Endothelial cell of umbilical vein (primary cell): ENCODE data around the gene CCDC91. TPM values are rescaled to one million over a fixed set of nuclear protein-coding genes. Genes with fewer than 3 reads are reported as not detected.

Source experiments
- BruUV-seq: library from RNA; stranded (reverse); fragments of 400-500 nt; replicated peaks from 2 replicates; lab custom pipeline; 2021; lab: Mats Ljungman, UMichigan
- CTCF ChIA-PET: fragments of 300-600, 350-600 bp; sonication (Branson Sonifier 250); formaldehyde crosslinking; loops from one replicate; lab custom pipeline; 2021; ENCODE audit warnings: antibody characterized with exemption, inconsistent platforms; lab: Charles Lee
- POLR2A ChIA-PET: fragments of 300-600, 350-600 bp; sonication (Branson Sonifier 250); formaldehyde crosslinking; loops from one replicate; lab custom pipeline; 2021; ENCODE audit warnings: antibody characterized with exemption, inconsistent platforms; lab: Charles Lee
- DNase-seq: peaks from one replicate; pipeline ENCODE4 v3.0.0-alpha.2; 2011; ENCODE audit warnings: low read depth, low spot score
- FAIRE-seq: peaks from 2 replicates; lab custom pipeline; 2011; peaks lifted over from hg19 to GRCh38; lab: Jason Lieb, UNC
- H2AFZ ChIP-seq: 2 replicates; pipeline ENCODE4 v1.6.0; 2012; ENCODE audit warnings: low read depth, low read length, control low read depth, inconsistent platforms
- H3K27ac ChIP-seq: 2 replicates; pipeline ENCODE4 v1.5.1; 2011; ENCODE audit warnings: low read depth, mild to moderate bottlenecking, control low read depth, low read length, moderate library complexity; ENCODE audit not compliant: insufficient read depth
- H3K27me3 ChIP-seq, 2 experiments: 2 replicates each; pipeline versions ENCODE4 v1.6.0 to v1.6.1; 2011; ENCODE audit warnings: low read length in 2 of 2, mixed read lengths in 1 of 2; ENCODE audit not compliant: control insufficient read depth in 2 of 2, insufficient read depth in 2 of 2
- H3K36me3 ChIP-seq, 2 experiments: 2 replicates in 1 of 2; 3 replicates in 1 of 2; pipeline ENCODE4 v1.5.1; 2011; ENCODE audit warnings: low read length in 2 of 2, mild to moderate bottlenecking in 1 of 2, moderate library complexity in 1 of 2; ENCODE audit not compliant: control insufficient read depth in 2 of 2, insufficient read depth in 2 of 2; ENCODE audit errors: extremely low read depth in 1 of 2
- H3K4me1 ChIP-seq: 3 replicates; pipeline ENCODE4 v1.5.1; 2011; ENCODE audit warnings: mild to moderate bottlenecking, low read length; ENCODE audit not compliant: control insufficient read depth, insufficient read depth; ENCODE audit errors: extremely low read depth
- H3K4me2 ChIP-seq: 2 replicates; pipeline ENCODE4 v1.6.1; 2011; ENCODE audit warnings: low read length, control low read depth, mixed read lengths; ENCODE audit not compliant: insufficient read depth
- H3K4me3 ChIP-seq, 3 experiments: fragments of 200-600 bp in 1 of 3; sonication (generic), shearing (Covaris generic) in 1 of 3; replicated peaks in 1 of 3; 2 replicates each; pipeline ENCODE4 v1.5.1; 2011 to 2016; ENCODE audit warnings: control low read depth in 3 of 3, low read length in 3 of 3, mild to moderate bottlenecking in 2 of 3, inconsistent platforms in 1 of 3, low read depth in 1 of 3, moderate library complexity in 1 of 3; ENCODE audit not compliant: insufficient read depth in 1 of 3
- H3K79me2 ChIP-seq: 2 replicates; pipeline ENCODE4 v1.6.0; 2012; ENCODE audit warnings: low read length, inconsistent platforms; ENCODE audit not compliant: control insufficient read depth, insufficient read depth
- H3K9ac ChIP-seq: replicated peaks from 2 replicates; pipeline ENCODE3; 2011; ENCODE audit warnings: low read length, control low read depth; ENCODE audit not compliant: insufficient read depth; ENCODE audit errors: extremely low read depth
- H3K9me1 ChIP-seq: replicated peaks from 3 replicates; pipeline ENCODE4 v1.6.0; 2011; ENCODE audit warnings: mild to moderate bottlenecking, low read length; ENCODE audit not compliant: control insufficient read depth, insufficient read depth; ENCODE audit errors: extremely low read depth
- H3K9me3 ChIP-seq: replicated peaks from 2 replicates; pipeline ENCODE4 v1.5.1; 2012; ENCODE audit warnings: low read length, inconsistent platforms; ENCODE audit not compliant: control insufficient read depth, insufficient read depth
- H4K20me1 ChIP-seq: replicated peaks from 2 replicates; pipeline ENCODE3; 2011; ENCODE audit warnings: mild to moderate bottlenecking, low read length; ENCODE audit not compliant: control insufficient read depth, insufficient read depth; ENCODE audit errors: extremely low read depth
- CTCF ChIP-seq, 2 donors: IDR thresholded peaks; 1 replicate in 1 of 2; 2 replicates in 1 of 2; pipeline ENCODE4 v1.5.1; 2011; ENCODE audit warnings: low read length in 2 of 2, mild to moderate bottlenecking in 2 of 2, moderate library complexity in 2 of 2, control low read depth in 1 of 2, inconsistent platforms in 1 of 2, low read depth in 1 of 2; ENCODE audit not compliant: insufficient read depth in 1 of 2; ENCODE audit errors: extremely low read depth in 1 of 2
- FOS ChIP-seq: IDR thresholded peaks from 2 replicates; pipeline ENCODE4 v1.6.1; 2011; ENCODE audit warnings: mild to moderate bottlenecking, low read length, moderate library complexity, borderline replicate concordance; ENCODE audit not compliant: insufficient read depth
- MYC ChIP-seq: IDR thresholded peaks from one replicate; pipeline ENCODE4 v1.6.1; 2011; ENCODE audit warnings: mild to moderate bottlenecking, low read depth, low read length
- POLR2AphosphoS5 ChIP-seq: IDR thresholded peaks from 2 replicates; pipeline ENCODE4 v1.6.1; 2012; ENCODE audit warnings: low read depth, mild to moderate bottlenecking, control low read depth, low read length, moderate library complexity; ENCODE audit not compliant: insufficient read depth
- dilution Hi-C: fragments of 300-500 bp; cut with MboI; formaldehyde crosslinking; loops from one replicate; pipeline ENCODE4 v1.15.0; 2019; ENCODE audit warnings: low sequenced_read_pairs; ENCODE audit not compliant: extremely low pct_ligation_motif_present
- intact Hi-C: fragments of 100-400 bp; cut with micrococcal nuclease; formaldehyde crosslinking; loops from one replicate; pipeline ENCODE4 v1.10.0; 2022
- polyA plus RNA-seq, 4 experiments: library from polyadenylated mRNA; depleted of rRNA in 3 of 4; stranded (reverse) in 3 of 4; unstranded in 1 of 4; fragments of >200 nt; gene quantifications; 2 replicates each; pipeline versions ENCODE4 v1.2.1 to v1.2.3, GENCODE V29; 2011 to 2012; ENCODE audit warnings: missing spikeins in 1 of 4
- total RNA-seq: library from RNA; stranded (reverse); gene quantifications from 2 replicates; pipeline ENCODE4 v1.2.3, GENCODE V29; 2021

The CCDC91 gene
- total and polyA plus RNA-seq, 2 donors (not counting 3 experiments of a cell fraction or from before 2014, with no cell fraction given), result 3.8 to 10.5 TPM

GRCh38 chr12:28278499-28278898, 88.2 kb downstream of the CCDC91 start:
- intact Hi-C loops (no loop called here), dilution Hi-C loops (no loop called here)
- no peak for TF ChIP-seq FOS
- FAIRE-seq (no peak), DNase-seq (no peak)
- no peaks in the 10 kb centered on the region for H3K4me1 ChIP-seq
- no peak overlapping the region for H3K9ac ChIP-seq
- H2AFZ ChIP-seq, result no peak overlapping the region
- H3K9me1 ChIP-seq, result no peaks in the 10 kb centered on the region
- H3K9me3 ChIP-seq, result no peaks in the 10 kb centered on the region
- no peak overlapping the region for H3K4me2 ChIP-seq
- no peaks in the 10 kb centered on the region for H4K20me1 ChIP-seq
- CTCF ChIA-PET, result interaction anchor here (1.1 kb wide), 1 partner anchor 10 kb away, joined by 3 read pairs; no protein-coding TSS in a partner anchor
- POLR2A ChIA-PET, result no interaction called here
- BruUV-seq, result no TSS peak
- H3K27me3 ChIP-seq, result no peaks in the 10 kb centered on the region
- no peak overlapping the region for H3K27ac ChIP-seq
- no peaks in the 10 kb centered on the region for H3K79me2 ChIP-seq
- no peak overlapping the region for H3K4me3 ChIP-seq
- H3K36me3 ChIP-seq, result no peaks in the 10 kb centered on the region

GRCh38 chr12:28278960-28279359, 88.7 kb downstream of the CCDC91 start:
- POLR2A ChIA-PET, result no interaction called here
- FAIRE-seq, result no peak
- no peaks in the 10 kb centered on the region for H3K27me3 ChIP-seq
- no peak overlapping the region for H3K4me3 ChIP-seq
- dilution Hi-C loops (no loop called here), intact Hi-C loops (no loop called here)
- no peaks in the 10 kb centered on the region for H3K9me3 ChIP-seq
- CTCF ChIA-PET, result interaction anchor here (1.1 to 1.4 kb wide), 2 partner anchors 11 to 546 kb away, joined by 3 read pairs; no protein-coding TSS in a partner anchor
- no peaks in the 10 kb centered on the region for H3K36me3 ChIP-seq
- no peak overlapping the region for H3K27ac ChIP-seq
- H3K4me1 ChIP-seq, result no peaks in the 10 kb centered on the region
- no peak overlapping the region for H2AFZ ChIP-seq
- no peaks in the 10 kb centered on the region for H4K20me1 ChIP-seq
- no peaks in the 10 kb centered on the region for H3K9me1 ChIP-seq
- no peaks in the 10 kb centered on the region for H3K79me2 ChIP-seq
- no peak overlapping the region for H3K9ac ChIP-seq
- H3K4me2 ChIP-seq, result no peak overlapping the region
- DNase-seq, result no peak
- no peak for TF ChIP-seq MYC
- no peak for TF ChIP-seq CTCF (IDR thresholded peaks at IDR 0.05; ENCODE audit: extremely low read depth in 1 of 2, insufficient read depth in 1 of 2, low read depth in 1 of 2, low read length in 2 of 2)
- no peak for TF ChIP-seq POLR2AphosphoS5
- TF ChIP-seq FOS, result no peak
- no TSS peak for BruUV-seq
